GM12873 (cell line): ENCODE data around the gene RNF5.

Experiments used
- TF ChIP-seq, protein P1 (sequence below): IDR thresholded peaks from 2 replicates; pipeline ENCODE4 v1.5.1; 2012; ENCODE audit warnings: low read depth, mild to moderate bottlenecking, moderate library complexity, low read length, control low read depth; ENCODE audit not compliant: insufficient read depth; ENCODE audit errors: missing control alignments

RNF5 gene, protein sequence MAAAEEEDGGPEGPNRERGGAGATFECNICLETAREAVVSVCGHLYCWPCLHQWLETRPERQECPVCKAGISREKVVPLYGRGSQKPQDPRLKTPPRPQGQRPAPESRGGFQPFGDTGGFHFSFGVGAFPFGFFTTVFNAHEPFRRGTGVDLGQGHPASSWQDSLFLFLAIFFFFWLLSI

DNA sequence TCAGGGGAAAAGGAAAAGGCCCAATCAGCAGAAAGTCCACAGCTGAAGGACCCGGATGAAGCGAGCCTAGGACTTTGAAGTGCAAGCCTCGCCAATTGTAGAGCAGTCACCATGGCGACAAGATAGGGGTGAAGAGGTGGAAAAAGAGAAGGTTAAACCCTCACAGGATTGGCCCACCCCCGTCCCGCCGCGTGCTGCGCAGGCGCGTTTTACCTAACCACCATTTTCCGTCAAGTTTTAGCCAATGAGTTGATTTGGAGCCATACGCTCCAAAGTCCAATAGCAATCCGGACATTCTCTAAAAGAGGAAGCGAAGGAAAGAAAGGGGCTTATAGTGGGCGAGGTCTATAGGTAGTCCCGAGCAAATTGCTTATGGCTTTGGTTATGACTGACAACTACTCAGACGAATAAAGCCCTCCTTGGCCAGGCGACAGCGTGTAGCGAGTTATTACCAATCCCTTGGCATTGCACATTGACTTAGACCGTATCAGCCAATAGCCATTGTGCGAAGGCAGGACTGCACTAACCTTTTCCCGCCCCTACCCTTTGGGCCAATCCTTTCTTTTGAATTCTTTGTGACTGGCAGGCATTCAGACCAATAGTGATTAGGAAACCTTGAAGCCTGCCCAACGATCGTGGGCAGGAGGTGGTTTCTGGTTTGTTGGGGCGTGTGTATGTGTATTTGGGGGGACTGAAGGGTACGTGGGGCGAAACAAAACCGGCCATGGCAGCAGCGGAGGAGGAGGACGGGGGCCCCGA lies at the start of gene RNF5:
TSS of gene RNF5 (plus strand) at position 618 of the 759 bp plus-strand sequence. CDS start at position 725, 107 bp downstream.
- TF ChIP-seq, protein P1, sequence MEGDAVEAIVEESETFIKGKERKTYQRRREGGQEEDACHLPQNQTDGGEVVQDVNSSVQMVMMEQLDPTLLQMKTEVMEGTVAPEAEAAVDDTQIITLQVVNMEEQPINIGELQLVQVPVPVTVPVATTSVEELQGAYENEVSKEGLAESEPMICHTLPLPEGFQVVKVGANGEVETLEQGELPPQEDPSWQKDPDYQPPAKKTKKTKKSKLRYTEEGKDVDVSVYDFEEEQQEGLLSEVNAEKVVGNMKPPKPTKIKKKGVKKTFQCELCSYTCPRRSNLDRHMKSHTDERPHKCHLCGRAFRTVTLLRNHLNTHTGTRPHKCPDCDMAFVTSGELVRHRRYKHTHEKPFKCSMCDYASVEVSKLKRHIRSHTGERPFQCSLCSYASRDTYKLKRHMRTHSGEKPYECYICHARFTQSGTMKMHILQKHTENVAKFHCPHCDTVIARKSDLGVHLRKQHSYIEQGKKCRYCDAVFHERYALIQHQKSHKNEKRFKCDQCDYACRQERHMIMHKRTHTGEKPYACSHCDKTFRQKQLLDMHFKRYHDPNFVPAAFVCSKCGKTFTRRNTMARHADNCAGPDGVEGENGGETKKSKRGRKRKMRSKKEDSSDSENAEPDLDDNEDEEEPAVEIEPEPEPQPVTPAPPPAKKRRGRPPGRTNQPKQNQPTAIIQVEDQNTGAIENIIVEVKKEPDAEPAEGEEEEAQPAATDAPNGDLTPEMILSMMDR, result no peak

- TF ChIP-seq, protein P1, result no peak
Measured at GRCh38 chr6:32128751-32129296, 49.4 kb upstream of the RNF5 start.

DNA sequence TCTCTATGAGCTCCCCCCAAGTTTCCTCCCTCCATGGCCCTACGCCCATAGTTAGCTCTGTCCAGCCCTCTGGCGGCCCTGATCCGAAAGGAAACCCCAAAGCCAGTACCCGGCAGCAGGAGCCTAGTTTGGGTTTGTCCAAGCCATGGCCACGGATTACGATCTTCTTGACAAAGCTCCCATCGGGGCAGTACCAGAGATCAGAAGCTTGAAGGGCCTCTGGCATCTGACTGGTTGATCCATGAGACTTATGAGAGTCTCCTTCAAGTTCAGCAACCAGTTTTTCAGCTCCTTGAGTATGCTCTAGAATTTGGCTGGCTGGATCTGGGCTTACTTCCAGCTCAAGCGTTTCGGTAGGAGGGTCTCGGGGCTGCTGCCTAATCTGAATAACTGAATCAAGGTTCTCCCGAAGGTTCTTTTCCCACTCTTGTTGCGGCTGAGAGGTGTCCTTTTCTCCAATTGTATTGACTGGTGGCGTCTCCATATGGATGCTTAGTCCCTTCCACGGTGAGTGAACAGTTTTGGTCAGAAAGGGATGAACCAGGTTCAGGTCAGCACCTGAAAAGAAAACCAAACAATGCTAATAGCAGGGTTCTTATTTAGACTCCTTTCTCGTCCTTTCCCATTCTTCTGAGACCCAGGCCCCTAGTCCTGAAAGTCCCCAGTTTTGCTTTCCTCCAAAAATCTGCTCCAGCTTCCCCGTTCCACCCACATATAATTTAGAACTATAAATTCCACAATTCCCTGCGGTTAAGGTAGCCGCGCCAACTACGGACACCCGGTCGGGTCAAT lies 48.7 kb upstream of the RNF5 start:
- TF ChIP-seq, protein P1, result no peak

DNA sequence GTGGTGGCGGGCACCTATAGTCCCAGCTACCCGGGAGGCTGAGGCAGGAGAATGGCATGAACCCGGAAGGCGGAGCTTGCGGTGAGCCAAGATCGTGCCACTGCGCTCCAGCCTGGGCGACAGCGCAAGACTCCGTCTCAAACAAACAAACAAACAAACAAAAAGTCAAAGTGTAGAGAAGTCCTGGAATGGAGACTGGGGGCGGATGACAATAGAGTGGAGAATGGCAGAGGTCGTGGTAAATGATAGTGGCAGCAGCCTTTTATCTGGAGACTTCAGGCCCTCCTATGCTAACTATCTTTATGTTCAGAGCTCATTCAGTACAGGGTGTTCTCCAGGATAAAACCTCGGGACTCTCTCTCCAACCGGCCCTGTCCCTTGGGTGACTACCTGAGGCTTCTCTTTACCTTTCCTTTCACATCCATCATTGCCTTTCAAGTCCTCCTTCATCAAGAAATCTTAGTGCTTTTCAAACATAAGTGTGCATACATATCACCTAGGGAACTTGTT lies 46.7 kb upstream of the RNF5 start:
- TF ChIP-seq, protein P1, result no peak

- TF ChIP-seq, protein P1, result no peak
Measured at GRCh38 chr6:32132110-32132509, 46.1 kb upstream of the RNF5 start.

DNA sequence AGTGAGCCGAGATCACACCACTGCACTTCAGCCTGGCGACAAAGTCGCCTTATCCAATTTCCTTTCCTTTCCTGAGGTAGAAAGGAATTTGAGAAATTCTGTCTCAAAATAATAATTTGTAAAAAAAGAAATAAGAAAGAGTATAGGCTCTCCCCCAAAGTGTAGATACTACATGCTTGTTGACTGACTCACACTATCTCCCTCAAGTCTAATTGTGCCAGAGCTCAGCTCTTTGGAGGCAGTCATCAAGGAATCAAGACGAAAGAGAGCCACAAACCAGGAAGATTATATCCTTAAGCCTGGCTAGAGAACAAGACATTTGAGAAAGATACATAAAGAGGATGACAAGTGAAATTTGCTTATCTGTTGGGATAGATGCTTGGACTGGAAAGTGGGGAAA lies 44.4 kb upstream of the RNF5 start:
- TF ChIP-seq, protein P1, result no peak
